MM.1S (cell line): ENCODE data around the gene PPM1H.

Experiments
- DNase-seq: peaks from one replicate; pipeline ENCODE4 v3.0.0-alpha.2; 2015
- H2AFZ ChIP-seq: fragments of 300-600 bp; sonication (generic); 2 replicates; pipeline ENCODE4 v1.6.0; 2016; ENCODE audit warnings: antibody characterized with exemption, low read length
- H3F3A ChIP-seq: fragments of 300-600 bp; sonication (generic); 2 replicates; pipeline ENCODE4 v1.6.1; 2016; ENCODE audit warnings: mild to moderate bottlenecking, antibody characterized with exemption, low read length, moderate library complexity, mixed read lengths; ENCODE audit not compliant: insufficient read depth
- H3K27ac ChIP-seq: fragments of 300-600 bp; sonication (generic); 2 replicates; pipeline ENCODE4 v1.5.1; 2016; ENCODE audit warnings: mild to moderate bottlenecking, low read length
- H3K27me3 ChIP-seq: fragments of 300-600 bp; sonication (generic); replicated peaks from 2 replicates; pipeline ENCODE4 v1.6.0; 2016; ENCODE audit warnings: low read length; ENCODE audit not compliant: insufficient read depth
- H3K36me3 ChIP-seq: fragments of 300-600 bp; sonication (generic); replicated peaks from 2 replicates; pipeline ENCODE4 v1.6.1; 2016; ENCODE audit warnings: mild to moderate bottlenecking, low read length, mixed read lengths; ENCODE audit not compliant: insufficient read depth
- H3K4me1 ChIP-seq: fragments of 300-600 bp; sonication (generic); 2 replicates; pipeline ENCODE4 v1.6.1; 2016; ENCODE audit warnings: low read length, mixed read lengths
- H3K4me2 ChIP-seq: fragments of 300-600 bp; sonication (generic); 2 replicates; pipeline ENCODE4 v1.6.0; 2016; ENCODE audit warnings: low read depth, low read length
- H3K4me3 ChIP-seq: fragments of 300-600 bp; sonication (generic); 2 replicates; pipeline ENCODE4 v1.5.1; 2016; ENCODE audit warnings: low read length, mixed read lengths
- H3K79me2 ChIP-seq: fragments of 300-600 bp; sonication (generic); 2 replicates; pipeline ENCODE4 v1.6.1; 2016; ENCODE audit warnings: mixed run types, low read length, mixed read lengths
- H3K9ac ChIP-seq: fragments of 300-600 bp; sonication (generic); 2 replicates; pipeline ENCODE4 v1.6.1; 2016; ENCODE audit warnings: low read length, mixed read lengths
- H3K9me2 ChIP-seq: fragments of 300-600 bp; sonication (generic); replicated peaks from 2 replicates; pipeline ENCODE4 v1.6.1; 2016; ENCODE audit warnings: mild to moderate bottlenecking, low read length, mixed read lengths; ENCODE audit not compliant: insufficient read depth
- H3K9me3 ChIP-seq: fragments of 300-600 bp; sonication (generic); replicated peaks from 2 replicates; pipeline ENCODE4 v1.6.1; 2016; ENCODE audit warnings: mild to moderate bottlenecking, low read length, mixed read lengths; ENCODE audit not compliant: insufficient read depth
- H4K20me1 ChIP-seq: fragments of 300-600 bp; sonication (generic); 2 replicates; pipeline ENCODE4 v1.6.1; 2016; ENCODE audit warnings: mild to moderate bottlenecking, low read length, moderate library complexity, mixed read lengths; ENCODE audit not compliant: insufficient read depth
- CTCF ChIP-seq: fragments of 300-600 bp; sonication (generic); IDR thresholded peaks from 2 replicates; pipeline ENCODE4 v1.5.1; 2016; ENCODE audit warnings: antibody characterized with exemption, low read length, mixed read lengths
- EZH2 ChIP-seq: fragments of 300-600 bp; sonication (generic); optimal IDR thresholded peaks from 2 replicates; pipeline ENCODE3; 2017; ENCODE audit warnings: low read depth, mild to moderate bottlenecking, antibody characterized with exemption, low read length, mixed read lengths
- EZH2phosphoT487 ChIP-seq: fragments of 300-600 bp; sonication (generic); IDR thresholded peaks from 2 replicates; pipeline ENCODE4 v1.6.1; 2018; ENCODE audit warnings: antibody characterized with exemption, low read length

Gene PPM1H

GRCh38 chr12:62930546-62931425 is 4.2 kb downstream of the PPM1H start:
- H3K9me3 ChIP-seq: no peaks in the 10 kb centered on the region
- no peak overlapping the region for H3K4me2 ChIP-seq
- no peak overlapping the region for H3K4me3 ChIP-seq
- DNase-seq: no peak
- H3K9me2 ChIP-seq: no peaks in the 10 kb centered on the region
- peaks cover 5% of the 10 kb centered on the region; the same call in 1 of the 2 replicates for H3F3A ChIP-seq
- H2AFZ ChIP-seq: no peak overlapping the region
- H3K36me3 ChIP-seq: no peaks in the 10 kb centered on the region
- peaks cover 5% of the 10 kb centered on the region for H3K4me1 ChIP-seq
- TF ChIP-seq EZH2 (no peak), EZH2phosphoT487 (no peak)
- no peaks in the 10 kb centered on the region for H4K20me1 ChIP-seq
- H3K27me3 ChIP-seq: no peaks in the 10 kb centered on the region
- no peak overlapping the region for H3K27ac ChIP-seq
- peaks cover 8% of the 10 kb centered on the region; the same call in 1 of the 2 replicates for H3K79me2 ChIP-seq
- H3K9ac ChIP-seq: no peak overlapping the region

- H3K9me3 ChIP-seq: no peaks in the 10 kb centered on the region
- 0 out of 2 replicates have a peak, but pooled peaks cover under 1% of the 10 kb centered on the region for H3F3A ChIP-seq
- no peaks in the 10 kb centered on the region for H3K9me2 ChIP-seq
- no peak overlapping the region for H2AFZ ChIP-seq
- H3K4me2 ChIP-seq: no peak overlapping the region
- no peak for TF ChIP-seq EZH2phosphoT487
- no peak for TF ChIP-seq CTCF
- no peak for TF ChIP-seq EZH2
- H3K27ac ChIP-seq: no peak overlapping the region
- H3K36me3 ChIP-seq: no peaks in the 10 kb centered on the region
- H3K79me2 ChIP-seq: peaks cover 7% of the 10 kb centered on the region; the same call in 1 of the 2 replicates
- no peak overlapping the region for H3K9ac ChIP-seq
- no peak overlapping the region for H3K4me3 ChIP-seq
- H3K4me1 ChIP-seq: peaks cover 5% of the 10 kb centered on the region
- no peaks in the 10 kb centered on the region for H3K27me3 ChIP-seq
- H4K20me1 ChIP-seq: no peaks in the 10 kb centered on the region
- no peak for DNase-seq
Measured at GRCh38 chr12:62928632-62929031, 6.3 kb downstream of the PPM1H start.

- Histone ChIP-seq H3K36me3 (no peaks in the 10 kb centered on the region), H3K9me3 (no peaks in the 10 kb centered on the region), H3F3A (no peaks in the 10 kb centered on the region), H3K9me2 (no peaks in the 10 kb centered on the region), H3K27me3 (no peaks in the 10 kb centered on the region), H3K9ac (no peak overlapping the region), H3K4me2 (no peak overlapping the region), H4K20me1 (no peaks in the 10 kb centered on the region), H3K4me3 (no peak overlapping the region), H3K79me2 (no peaks in the 10 kb centered on the region), H3K27ac (no peak overlapping the region), H2AFZ (no peak overlapping the region), H3K4me1 (no peaks in the 10 kb centered on the region)
- TF ChIP-seq CTCF (no peak), EZH2 (no peak), EZH2phosphoT487 (no peak)
- DNase-seq: no peak
Measured at GRCh38 chr12:62925680-62926079, 9.3 kb downstream of the PPM1H start.

GRCh38 chr12:62924084-62924483 is 10.9 kb downstream of the PPM1H start:
- no peaks in the 10 kb centered on the region for H3K4me1 ChIP-seq
- no peak for DNase-seq
- no peak overlapping the region for H3K27ac ChIP-seq

More at GRCh38 chr12:62924084-62924483, 10.9 kb downstream of the PPM1H start:
- H3F3A ChIP-seq: no peaks in the 10 kb centered on the region
- H3K27me3 ChIP-seq: no peaks in the 10 kb centered on the region
- H4K20me1 ChIP-seq: no peaks in the 10 kb centered on the region
- no peaks in the 10 kb centered on the region for H3K9me2 ChIP-seq
- H3K9me3 ChIP-seq: no peaks in the 10 kb centered on the region
- TF ChIP-seq CTCF (no peak), EZH2 (no peak), EZH2phosphoT487 (no peak)
- H2AFZ ChIP-seq: no peak overlapping the region
- H3K4me2 ChIP-seq: no peak overlapping the region
- H3K79me2 ChIP-seq: no peaks in the 10 kb centered on the region
- no peak overlapping the region for H3K9ac ChIP-seq
- H3K4me3 ChIP-seq: no peak overlapping the region
- no peaks in the 10 kb centered on the region for H3K36me3 ChIP-seq
